IPS-20b (cell line): Measurements from ENCODE around the gene XPNPEP3.
"Not testable (repeated sequence)": the region's sequence is repeated elsewhere in the genome, so short reads cannot be mapped to it uniquely, and the experiment has no call there.

ENCODE experiments used
- H3K27ac ChIP-seq: one replicate; pipeline ENCODE4 v1.5.1; 2013; ENCODE audit warnings: low read length
- H3K27me3 ChIP-seq: 2 replicates; pipeline ENCODE4 v1.6.1; 2013; ENCODE audit warnings: mild to moderate bottlenecking, low read length, inconsistent platforms; ENCODE audit not compliant: insufficient read depth
- H3K36me3 ChIP-seq: 2 replicates; pipeline ENCODE4 v1.6.1; 2013; ENCODE audit warnings: low read depth, mild to moderate bottlenecking, inconsistent platforms, low read length, moderate library complexity; ENCODE audit not compliant: insufficient read depth
- H3K4me1 ChIP-seq: 2 replicates; pipeline ENCODE4 v1.6.1; 2013; ENCODE audit warnings: mild to moderate bottlenecking, control low read depth, inconsistent platforms, low read length, moderate library complexity; ENCODE audit not compliant: insufficient read depth
- H3K4me3 ChIP-seq: 2 replicates; pipeline ENCODE4 v1.5.1; 2013; ENCODE audit warnings: mild to moderate bottlenecking, low read length, inconsistent platforms
- H3K9ac ChIP-seq: 2 replicates; pipeline ENCODE4 v1.6.1; 2013; ENCODE audit warnings: low read depth, mild to moderate bottlenecking, inconsistent platforms, low read length, moderate library complexity
- H3K9me3 ChIP-seq: 2 replicates; pipeline ENCODE4 v1.6.1; 2013; ENCODE audit warnings: mild to moderate bottlenecking, low read depth, low read length, inconsistent platforms; ENCODE audit not compliant: insufficient read depth

The XPNPEP3 gene

DNA sequence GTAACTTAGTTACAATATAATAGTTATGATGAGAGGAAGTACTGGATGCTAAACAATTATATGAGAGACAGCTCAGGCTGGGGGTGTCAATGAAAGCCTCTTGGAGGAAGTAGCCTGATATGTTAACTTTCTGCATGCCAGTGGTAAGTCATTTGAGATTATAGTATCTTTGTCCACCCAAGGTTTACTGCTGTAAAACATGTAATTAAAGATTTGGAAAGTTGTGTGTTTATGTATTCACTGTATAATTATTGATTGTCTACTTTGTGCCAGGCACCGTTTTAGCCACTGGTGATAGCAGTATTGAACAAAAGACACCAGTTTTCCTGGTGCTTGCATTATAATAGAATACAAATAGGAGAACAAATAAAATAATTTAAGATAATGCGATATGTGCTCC is 5.6 kb downstream of the XPNPEP3 start:
- Histone ChIP-seq H3K4me1 (peaks cover 6% of the 10 kb centered on the region; the same call in 1 of the 2 replicates), H3K9ac (no peak overlapping the region), H3K36me3 (peaks cover 9% of the 10 kb centered on the region; the same call in 1 of the 2 replicates), H3K9me3 (no peaks in the 10 kb centered on the region), H3K27ac (no peak overlapping the region), H3K27me3 (no peaks in the 10 kb centered on the region), H3K4me3 (no peak overlapping the region)

DNA sequence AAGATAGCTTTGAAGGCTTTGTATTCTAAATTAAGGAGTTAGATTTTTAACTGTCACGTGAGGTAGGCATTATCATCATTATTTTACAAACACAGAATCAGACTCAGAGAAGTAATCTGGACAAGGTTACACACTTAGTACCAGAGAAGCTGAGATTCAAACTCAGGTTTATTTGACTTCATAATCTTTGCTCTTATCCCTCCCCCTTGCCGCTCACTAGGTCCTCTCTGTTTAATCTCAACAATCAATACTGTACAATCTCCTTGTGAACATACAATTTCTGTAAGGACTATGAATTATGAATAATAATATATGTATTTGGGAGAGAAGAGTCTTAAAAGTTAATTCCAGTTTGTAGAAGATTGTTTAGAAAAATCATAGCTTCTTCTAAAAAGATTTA is 10.2 kb downstream of the XPNPEP3 start:
- no peak overlapping the region for H3K27ac ChIP-seq
- H3K4me3 ChIP-seq: no peak overlapping the region
- H3K9ac ChIP-seq: 0 out of 2 replicates have a peak overlapping the region, but pooled peaks have one; percentile 21
- H3K9me3 ChIP-seq: no peaks in the 10 kb centered on the region
- H3K4me1 ChIP-seq: no peaks in the 10 kb centered on the region
- no peaks in the 10 kb centered on the region for H3K27me3 ChIP-seq
- H3K36me3 ChIP-seq: peaks cover 16% of the 10 kb centered on the region

DNA sequence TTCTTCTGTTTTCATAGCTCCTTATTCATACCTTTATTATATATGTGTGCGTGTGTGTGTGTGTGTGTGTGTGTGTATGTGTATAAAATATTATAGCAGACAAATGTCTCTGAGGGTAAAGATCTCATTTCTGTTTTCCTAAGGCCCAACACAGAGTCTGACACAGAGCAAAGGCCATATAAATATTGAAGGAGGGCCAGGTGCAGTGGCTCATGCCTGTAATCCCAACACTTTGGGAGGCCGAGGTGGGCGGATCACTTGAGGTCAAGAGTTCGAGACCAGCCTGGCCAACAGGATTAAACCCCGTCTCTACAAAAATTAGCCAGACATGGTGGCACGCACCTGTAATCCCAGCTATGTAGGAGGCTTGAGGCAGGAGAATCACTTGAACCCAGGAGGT is 11.4 kb downstream of the XPNPEP3 start:
- not testable (repeated sequence) for H3K4me3 ChIP-seq, H3K9ac ChIP-seq, H3K4me1 ChIP-seq, H3K9me3 ChIP-seq, H3K27ac ChIP-seq, H3K27me3 ChIP-seq
- peaks cover 16% of the 10 kb centered on the region for H3K36me3 ChIP-seq

DNA sequence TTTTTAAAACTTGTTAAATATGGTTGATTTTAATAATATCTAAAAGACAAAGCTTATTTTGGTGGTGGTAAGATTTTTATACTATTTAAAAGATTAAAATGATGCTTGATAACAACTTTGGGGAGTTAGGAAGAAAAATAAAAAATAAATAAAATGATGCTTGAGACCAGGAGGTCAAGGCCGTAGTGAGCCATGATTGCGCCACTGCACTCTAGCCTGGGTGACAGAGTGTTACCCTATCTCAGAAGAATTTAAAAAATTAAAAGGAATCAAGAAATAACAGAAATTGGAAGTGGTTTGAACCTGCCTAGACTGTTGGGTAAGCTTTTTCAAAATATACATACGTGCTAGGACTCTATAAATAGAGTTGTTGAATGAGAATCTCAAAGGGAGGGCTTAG is 17.1 kb downstream of the XPNPEP3 start:
- Histone ChIP-seq H3K9me3 (no peaks in the 10 kb centered on the region), H3K27ac (no peak overlapping the region), H3K4me1 (no peaks in the 10 kb centered on the region), H3K4me3 (no peak overlapping the region), H3K36me3 (peaks cover 20% of the 10 kb centered on the region), H3K9ac (no peak overlapping the region), H3K27me3 (no peaks in the 10 kb centered on the region)

- Histone ChIP-seq H3K36me3 (peaks cover 14% of the 10 kb centered on the region), H3K4me1 (no peaks in the 10 kb centered on the region), H3K9me3 (no peaks in the 10 kb centered on the region), H3K4me3 (no peak overlapping the region), H3K9ac (no peak overlapping the region), H3K27me3 (no peaks in the 10 kb centered on the region), H3K27ac (no peak overlapping the region)
These were observed 18.2 kb downstream of the XPNPEP3 start for GRCh38 chr22:40875111-40875510.

DNA sequence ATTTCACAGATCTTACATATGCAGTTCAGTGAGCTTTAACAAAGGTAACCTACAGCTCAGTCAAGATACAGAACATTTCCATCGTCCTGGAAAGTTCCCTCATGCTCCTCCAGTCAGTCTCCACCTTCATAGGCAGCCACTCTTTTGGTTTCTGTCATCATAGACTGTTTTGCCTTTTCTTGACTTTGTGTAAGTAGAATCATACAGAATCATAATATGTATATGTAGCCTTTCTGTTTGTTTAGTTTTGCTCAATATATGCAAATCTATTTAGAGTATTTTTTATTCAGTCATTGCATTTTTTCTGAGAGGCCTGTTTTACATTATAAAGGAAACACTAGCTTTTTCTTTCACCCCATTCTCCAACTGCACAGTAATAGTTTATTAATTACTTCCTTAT is 20.0 kb downstream of the XPNPEP3 start:
- Histone ChIP-seq H3K4me3 (no peak overlapping the region), H3K27me3 (no peaks in the 10 kb centered on the region), H3K9ac (no peak overlapping the region), H3K27ac (no peak overlapping the region), H3K36me3 (peaks cover 10% of the 10 kb centered on the region; the same call in 1 of the 2 replicates), H3K4me1 (no peaks in the 10 kb centered on the region), H3K9me3 (no peaks in the 10 kb centered on the region)

- no peak overlapping the region for H3K27ac ChIP-seq
- peaks cover 14% of the 10 kb centered on the region; the same call in 1 of the 2 replicates for H3K36me3 ChIP-seq
- H3K4me3 ChIP-seq: no peak overlapping the region
- H3K9me3 ChIP-seq: no peaks in the 10 kb centered on the region
- H3K27me3 ChIP-seq: no peaks in the 10 kb centered on the region
- H3K4me1 ChIP-seq: no peaks in the 10 kb centered on the region
- H3K9ac ChIP-seq: no peak overlapping the region
These were observed 20.5 kb downstream of the XPNPEP3 start for GRCh38 chr22:40877488-40877887.

GRCh38 chr22:40878922-40879321 is 22.0 kb downstream of the XPNPEP3 start:
- Histone ChIP-seq H3K9me3 (no peaks in the 10 kb centered on the region), H3K27me3 (no peaks in the 10 kb centered on the region), H3K4me1 (no peaks in the 10 kb centered on the region), H3K9ac (no peak overlapping the region), H3K36me3 (peaks cover 27% of the 10 kb centered on the region; the same call in 1 of the 2 replicates), H3K4me3 (no peak overlapping the region), H3K27ac (no peak overlapping the region)

GRCh38 chr22:40889116-40889515 is 32.2 kb downstream of the XPNPEP3 start:
- Histone ChIP-seq H3K27me3 (no peaks in the 10 kb centered on the region), H3K9ac (no peak overlapping the region), H3K27ac (no peak overlapping the region), H3K9me3 (no peaks in the 10 kb centered on the region), H3K4me1 (no peaks in the 10 kb centered on the region), H3K36me3 (peaks cover 37% of the 10 kb centered on the region), H3K4me3 (no peak overlapping the region)

DNA sequence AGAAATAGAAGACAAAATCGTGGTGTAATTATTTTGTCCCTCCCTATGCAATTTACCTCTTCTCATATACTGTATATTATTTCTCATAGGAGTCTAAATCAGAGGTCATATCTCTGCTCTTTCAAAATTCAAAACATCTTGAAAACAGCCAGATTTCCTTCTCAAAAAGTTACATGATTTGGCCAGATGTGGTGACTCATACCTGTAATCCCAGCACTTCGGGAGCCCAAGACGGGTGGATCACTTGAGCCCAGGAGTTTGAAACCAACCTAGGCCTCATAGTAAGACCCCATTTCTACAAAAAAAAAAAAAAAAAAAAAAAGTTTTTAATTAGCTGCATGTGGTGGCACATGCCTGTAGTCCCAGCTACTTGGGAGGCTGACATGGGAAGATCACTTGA is 33.9 kb downstream of the XPNPEP3 start:
- Histone ChIP-seq H3K4me1 (no peaks in the 10 kb centered on the region), H3K27me3 (no peaks in the 10 kb centered on the region), H3K9ac (no peak overlapping the region), H3K4me3 (no peak overlapping the region), H3K9me3 (no peaks in the 10 kb centered on the region), H3K27ac (no peak overlapping the region), H3K36me3 (peaks cover 31% of the 10 kb centered on the region)

- Histone ChIP-seq H3K4me3 (no peak overlapping the region), H3K27me3 (no peaks in the 10 kb centered on the region), H3K36me3 (peaks cover 5% of the 10 kb centered on the region), H3K4me1 (no peaks in the 10 kb centered on the region), H3K9ac (no peak overlapping the region), H3K27ac (no peak overlapping the region), H3K9me3 (no peaks in the 10 kb centered on the region)
These were observed 37.5 kb downstream of the XPNPEP3 start for GRCh38 chr22:40894417-40894816.

GRCh38 chr22:40898850-40899357 is 42.0 kb downstream of the XPNPEP3 start:
- H3K4me1 ChIP-seq: no peaks in the 10 kb centered on the region
- no peaks in the 10 kb centered on the region for H3K9me3 ChIP-seq
- H3K27ac ChIP-seq: no peak overlapping the region
- no peak overlapping the region for H3K4me3 ChIP-seq
- H3K27me3 ChIP-seq: no peaks in the 10 kb centered on the region
- no peaks in the 10 kb centered on the region for H3K36me3 ChIP-seq
- H3K9ac ChIP-seq: no peak overlapping the region
